GM21529 (cell line): Measurements from ENCODE around the gene KIF25.
"Not testable (repeated sequence)": the region's sequence is repeated elsewhere in the genome, so short reads cannot be mapped to it uniquely, and the experiment has no call there.

ENCODE experiments used
- ATAC-seq: cut with Tn5 transposase; IDR thresholded peaks from one replicate; pipeline ENCODE4 v1.9.1; 2021; ENCODE audit not compliant: unreplicated experiment

Gene KIF25

DNA sequence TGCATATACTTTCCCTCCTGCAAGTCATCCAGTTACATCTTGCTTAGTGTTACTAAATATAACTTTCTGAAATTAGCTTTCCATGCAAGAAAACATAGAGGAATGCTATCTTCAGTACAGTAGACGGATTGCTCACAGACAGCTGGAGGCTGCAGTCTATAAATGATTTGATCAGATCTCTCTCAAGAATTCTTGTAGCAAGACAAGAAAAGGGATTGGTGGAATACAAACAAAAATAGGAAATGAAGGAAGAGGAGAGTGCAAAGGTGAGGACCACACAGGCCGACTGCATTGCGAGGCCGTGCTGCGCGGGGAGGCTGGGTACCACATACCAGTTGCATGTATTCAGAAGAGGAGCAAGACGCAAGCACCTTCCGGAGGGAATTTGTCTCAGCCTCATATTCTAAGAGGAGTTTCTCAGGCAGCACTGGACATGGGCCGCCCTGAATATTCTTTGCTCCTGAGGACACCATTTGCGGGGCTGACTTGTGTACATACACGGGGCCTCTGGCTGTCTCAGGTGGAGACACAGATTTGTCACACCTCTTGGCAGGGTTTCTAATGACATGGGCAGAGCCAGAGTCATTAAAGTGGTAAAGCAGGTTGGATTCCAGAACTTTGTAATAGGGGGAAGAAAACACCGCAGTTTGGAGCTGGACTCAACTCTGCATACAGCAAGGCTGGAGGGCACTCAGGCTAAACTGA is 22.7 kb upstream of the KIF25 start:
- no peak for ATAC-seq

GRCh38 chr6:167975458-167975857 is 22.0 kb upstream of the KIF25 start:
- ATAC-seq: no peak

- ATAC-seq: not testable (repeated sequence)
Measured at GRCh38 chr6:167976116-167976657, 21.3 kb upstream of the KIF25 start.

DNA sequence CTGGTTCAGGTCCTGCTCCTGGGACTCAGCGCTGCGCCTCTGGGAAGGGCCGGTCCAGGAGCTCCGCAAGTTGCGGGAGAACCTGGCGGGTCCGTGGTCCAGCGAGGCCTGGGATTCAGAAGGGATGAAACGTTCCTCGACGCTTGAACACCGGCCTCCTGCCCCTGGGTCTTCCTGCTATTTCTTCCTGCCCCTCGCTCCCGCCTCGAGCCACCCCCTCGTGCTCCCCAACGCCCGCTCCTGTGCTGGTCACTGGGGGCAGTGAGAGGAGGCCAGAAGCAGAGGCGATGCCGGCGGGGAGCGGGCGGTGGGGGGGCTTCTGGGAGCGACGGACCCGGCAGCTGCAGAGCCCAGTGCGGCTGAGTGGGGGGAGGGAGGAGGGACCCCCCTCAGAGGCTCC is 20.8 kb upstream of the KIF25 start:
- no peak for ATAC-seq

- ATAC-seq: no peak
Measured at GRCh38 chr6:167977717-167978467, 19.6 kb upstream of the KIF25 start.

DNA sequence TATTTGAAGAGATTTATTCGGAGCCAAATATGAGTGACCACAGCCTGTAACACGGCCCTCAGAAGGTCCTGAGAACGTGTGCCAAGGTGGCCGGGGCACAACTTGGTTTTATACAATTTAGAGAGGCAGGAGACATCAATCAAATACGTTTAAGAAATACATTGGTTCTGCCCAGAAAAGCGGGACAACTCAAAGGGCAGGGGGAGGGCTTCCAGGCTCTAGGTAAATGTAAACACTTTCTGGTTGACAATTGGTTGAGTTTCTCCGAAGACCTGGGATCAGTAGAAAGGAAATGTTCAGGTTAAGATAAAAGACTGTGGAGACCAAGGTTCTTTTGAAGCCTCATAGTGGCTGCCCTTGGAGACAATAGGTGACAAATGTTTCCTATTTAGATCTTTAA is 18.9 kb upstream of the KIF25 start:
- no peak for ATAC-seq

DNA sequence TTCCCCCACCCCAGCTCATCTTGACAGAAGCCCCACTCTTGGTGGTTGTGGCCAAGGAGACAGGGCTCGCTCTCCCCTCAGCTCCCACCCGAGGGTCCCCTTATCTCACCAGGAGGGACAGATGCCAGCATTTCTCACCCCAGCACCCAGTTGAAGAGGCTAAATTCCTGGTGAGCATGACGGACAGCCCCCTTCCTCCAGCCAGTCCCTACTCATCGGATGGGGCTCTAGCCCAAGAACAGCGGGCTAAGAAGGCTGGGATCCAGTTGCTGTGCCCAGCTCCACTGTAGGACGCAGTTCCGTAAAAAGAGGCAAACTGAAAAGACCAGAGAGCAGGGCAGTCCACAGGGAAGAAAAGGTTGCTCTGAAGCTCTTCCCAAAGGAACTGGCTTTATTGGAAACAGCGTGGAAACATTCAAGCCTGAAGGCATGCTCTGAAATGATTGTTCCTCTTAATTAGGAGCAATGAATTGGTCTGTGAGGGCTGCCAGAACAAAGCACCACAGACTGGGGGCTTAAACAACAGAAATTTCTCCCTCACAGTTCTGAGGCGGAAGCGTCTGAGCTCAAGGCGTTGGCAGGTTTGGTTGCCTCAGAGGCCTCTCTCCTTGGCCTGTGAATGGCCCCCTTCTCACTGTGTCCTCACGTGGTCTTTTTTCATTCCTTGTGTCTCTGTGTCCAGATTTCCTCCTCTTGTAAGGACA is 17.9 kb upstream of the KIF25 start:
- ATAC-seq: no peak

DNA sequence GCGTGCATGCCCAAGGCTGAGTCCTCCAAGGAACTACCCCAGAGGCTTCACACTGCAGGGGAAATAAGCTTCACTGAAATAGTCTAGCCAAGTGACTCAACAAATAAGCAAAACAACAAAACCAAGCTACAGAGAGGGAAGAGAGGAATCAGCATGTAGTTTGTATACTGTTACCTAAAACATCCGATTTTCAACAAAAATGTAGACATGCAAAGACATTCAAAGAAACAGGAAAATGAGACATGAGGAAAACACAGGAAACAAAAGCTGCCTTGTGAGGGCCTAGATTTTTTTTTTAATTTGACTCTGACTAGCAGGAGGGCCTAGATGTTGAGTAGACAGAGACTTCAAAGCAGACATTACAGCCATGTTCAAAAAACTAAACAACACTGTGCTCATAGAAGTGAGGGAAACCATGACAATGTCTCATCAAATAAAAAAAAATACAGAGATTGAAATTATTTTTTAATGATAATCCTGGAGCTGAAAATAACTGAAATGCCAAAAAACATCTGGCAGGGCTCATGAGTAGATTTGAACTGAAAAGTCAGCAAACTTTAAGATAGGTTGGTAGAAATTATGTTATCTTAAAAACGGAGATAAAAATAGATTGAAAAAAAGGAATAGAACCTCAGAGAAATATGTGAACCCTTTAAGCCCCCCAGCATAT is 16.4 kb upstream of the KIF25 start:
- no peak for ATAC-seq

DNA sequence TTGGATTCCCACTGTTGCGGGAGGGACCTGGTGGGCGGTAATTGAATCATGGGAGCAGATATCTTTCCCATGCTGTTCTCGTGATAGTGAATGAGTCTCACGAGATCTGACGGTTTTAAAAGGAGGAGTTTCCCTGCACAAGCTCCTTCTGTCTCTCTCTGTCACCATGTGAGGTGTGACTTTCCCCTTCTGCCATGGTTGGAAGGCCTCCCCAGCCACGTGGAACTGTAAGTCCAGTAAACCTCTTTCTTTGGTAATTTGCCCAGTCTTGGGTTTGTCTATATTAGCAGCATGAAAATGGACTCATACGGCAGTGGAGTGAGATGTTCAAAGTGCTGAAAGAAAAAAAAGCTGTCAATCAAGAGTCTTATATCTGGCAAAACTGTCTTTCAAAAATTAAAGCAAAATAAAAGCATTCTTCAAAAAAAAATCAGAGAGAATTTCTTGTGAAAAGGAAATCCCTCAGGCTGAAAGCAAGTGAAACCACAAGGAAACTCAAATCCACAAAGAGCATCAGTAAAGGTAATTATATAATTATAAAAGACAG is 15.5 kb upstream of the KIF25 start:
- no peak for ATAC-seq

GRCh38 chr6:167984144-167984719 is 13.2 kb upstream of the KIF25 start:
- no peak for ATAC-seq

GRCh38 chr6:167984876-167985604 is 12.4 kb upstream of the KIF25 start:
- ATAC-seq: no peak

DNA sequence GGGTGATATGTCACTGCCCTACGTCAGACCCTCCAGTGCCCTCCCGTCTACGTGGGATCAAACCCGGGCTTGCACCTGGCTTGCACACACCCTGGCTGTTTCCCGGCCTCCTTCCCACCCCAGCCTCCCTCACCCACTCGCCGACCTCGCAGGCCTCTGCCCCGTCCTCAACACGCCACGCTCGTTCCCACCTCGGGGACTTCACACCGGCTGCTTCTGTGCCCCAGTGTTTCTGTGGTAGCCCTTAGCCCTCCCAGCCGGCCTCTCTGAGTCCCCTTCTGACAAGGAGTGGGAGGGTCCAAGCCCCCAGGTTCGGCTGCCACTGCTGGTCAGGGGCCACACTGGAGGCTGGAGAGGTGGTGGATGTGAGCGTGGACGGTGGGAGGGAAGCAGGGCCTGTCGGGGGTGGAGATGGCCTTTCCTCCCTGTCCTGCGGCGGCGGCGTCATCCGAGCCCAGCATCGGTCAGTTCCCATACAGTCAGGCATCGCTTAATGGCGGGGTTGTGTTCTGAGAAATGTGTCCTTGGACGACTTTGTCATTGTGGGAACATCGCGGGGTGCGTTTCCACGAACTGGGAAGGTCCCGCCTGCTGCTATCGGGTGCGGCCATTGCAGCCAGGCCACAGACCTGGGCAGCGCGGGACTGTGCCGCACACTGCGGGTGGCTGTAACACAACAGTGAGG is 11.4 kb upstream of the KIF25 start:
- ATAC-seq: no peak

GRCh38 chr6:167987396-167988153 is 9.9 kb upstream of the KIF25 start:
- no peak for ATAC-seq

DNA sequence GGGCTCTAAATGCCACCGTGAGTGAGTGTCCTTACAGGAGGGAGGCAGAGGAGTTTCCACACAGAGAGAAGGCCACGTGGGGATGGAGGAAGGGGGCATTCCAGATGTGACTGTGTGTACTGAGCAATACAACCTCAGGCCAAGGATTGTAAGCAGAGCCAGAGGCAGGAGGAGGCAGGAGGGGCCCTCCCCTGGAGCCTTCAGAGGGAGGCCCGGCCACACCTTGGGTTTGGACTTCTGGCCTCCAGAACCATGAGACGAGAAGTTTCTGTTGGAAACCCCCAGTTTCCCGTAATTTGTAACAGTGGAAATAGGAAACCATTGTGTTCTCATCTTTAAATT is 9.3 kb upstream of the KIF25 start:
- ATAC-seq: no peak

GRCh38 chr6:167988945-167989841 is 8.3 kb upstream of the KIF25 start:
- ATAC-seq: no peak

- no peak for ATAC-seq
Measured at GRCh38 chr6:167990016-167990945, 7.2 kb upstream of the KIF25 start.

- ATAC-seq: no peak
Measured at GRCh38 chr6:167993169-167993568, 4.3 kb upstream of the KIF25 start.
